Omental fat pad (tissue), 4 donors: ENCODE measurements around the gene ZDHHC9. TPM values are rescaled to one million over a fixed set of nuclear protein-coding genes. Genes with fewer than 3 reads are reported as not detected.

Experiments
- ATAC-seq: fragments of 150-250 bp; one replicate; pipeline ENCODE4 v1.9.1; 2016; ENCODE audit warnings: mild to moderate bottlenecking, moderate library complexity; ENCODE audit not compliant: low FRiP score
- DNase-seq: peaks from one replicate; pipeline ENCODE4 v3.0.0-alpha.2; 2019; ENCODE audit warnings: low spot score
- total RNA-seq, 4 donors: library from RNA; depleted of rRNA; stranded (reverse); fragments of >200 nt; gene quantifications; one replicate each; pipeline ENCODE4 v1.1.0, GENCODE V29; 2016
- TF ChIP-seq, protein P1 (sequence below), 3 donors: fragments of 450-650 bp; IDR thresholded peaks; one replicate each; pipeline ENCODE4 v1.5.1; 2016 to 2017; ENCODE audit warnings: antibody characterized with exemption in 3 of 3, mild to moderate bottlenecking in 3 of 3, moderate library complexity in 2 of 3

ZDHHC9 gene
- total RNA-seq, 4 donors from 2014 or later = 29.9 to 58.7 (median 45.2) TPM

DNA sequence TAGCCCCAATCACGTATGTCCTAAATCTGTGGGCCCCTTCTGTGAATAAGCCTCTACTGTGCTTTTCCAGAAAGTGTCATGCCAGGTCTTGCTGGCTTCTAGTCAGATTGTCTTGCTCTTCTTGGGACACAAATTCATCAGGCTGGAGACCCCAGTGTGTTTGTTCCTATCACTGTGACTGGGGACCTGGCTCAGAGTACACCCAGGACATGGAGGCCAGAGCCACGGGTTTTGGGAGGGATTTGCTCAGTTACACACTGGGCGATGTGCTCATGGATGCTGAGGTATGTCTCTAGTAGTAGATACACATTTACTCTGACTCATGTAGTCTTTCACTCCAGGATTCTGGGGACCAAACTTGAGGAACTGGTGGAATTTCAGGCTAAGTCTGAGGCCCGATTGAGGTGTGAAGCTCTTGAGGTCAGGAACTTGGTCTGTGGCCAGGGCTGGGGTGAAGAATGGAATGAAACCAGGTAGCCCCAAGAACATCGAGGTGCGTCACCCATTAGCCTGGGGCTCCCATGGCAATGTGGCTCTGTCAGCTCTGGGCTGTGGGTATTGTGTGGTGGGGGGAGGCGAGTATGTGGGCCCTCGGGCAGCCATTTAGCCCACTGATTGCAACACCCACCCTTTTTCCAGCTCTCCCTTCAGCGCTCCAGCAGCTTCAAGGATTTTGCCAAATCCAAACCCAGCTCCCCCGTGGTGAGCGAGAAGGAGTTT, 56.2 kb downstream of the ZDHHC9 start:
- TF ChIP-seq, protein P1, sequence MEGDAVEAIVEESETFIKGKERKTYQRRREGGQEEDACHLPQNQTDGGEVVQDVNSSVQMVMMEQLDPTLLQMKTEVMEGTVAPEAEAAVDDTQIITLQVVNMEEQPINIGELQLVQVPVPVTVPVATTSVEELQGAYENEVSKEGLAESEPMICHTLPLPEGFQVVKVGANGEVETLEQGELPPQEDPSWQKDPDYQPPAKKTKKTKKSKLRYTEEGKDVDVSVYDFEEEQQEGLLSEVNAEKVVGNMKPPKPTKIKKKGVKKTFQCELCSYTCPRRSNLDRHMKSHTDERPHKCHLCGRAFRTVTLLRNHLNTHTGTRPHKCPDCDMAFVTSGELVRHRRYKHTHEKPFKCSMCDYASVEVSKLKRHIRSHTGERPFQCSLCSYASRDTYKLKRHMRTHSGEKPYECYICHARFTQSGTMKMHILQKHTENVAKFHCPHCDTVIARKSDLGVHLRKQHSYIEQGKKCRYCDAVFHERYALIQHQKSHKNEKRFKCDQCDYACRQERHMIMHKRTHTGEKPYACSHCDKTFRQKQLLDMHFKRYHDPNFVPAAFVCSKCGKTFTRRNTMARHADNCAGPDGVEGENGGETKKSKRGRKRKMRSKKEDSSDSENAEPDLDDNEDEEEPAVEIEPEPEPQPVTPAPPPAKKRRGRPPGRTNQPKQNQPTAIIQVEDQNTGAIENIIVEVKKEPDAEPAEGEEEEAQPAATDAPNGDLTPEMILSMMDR (IDR thresholded peaks at IDR 0.05) = no peak
- ATAC-seq (no peak), DNase-seq (no peak)

DNA sequence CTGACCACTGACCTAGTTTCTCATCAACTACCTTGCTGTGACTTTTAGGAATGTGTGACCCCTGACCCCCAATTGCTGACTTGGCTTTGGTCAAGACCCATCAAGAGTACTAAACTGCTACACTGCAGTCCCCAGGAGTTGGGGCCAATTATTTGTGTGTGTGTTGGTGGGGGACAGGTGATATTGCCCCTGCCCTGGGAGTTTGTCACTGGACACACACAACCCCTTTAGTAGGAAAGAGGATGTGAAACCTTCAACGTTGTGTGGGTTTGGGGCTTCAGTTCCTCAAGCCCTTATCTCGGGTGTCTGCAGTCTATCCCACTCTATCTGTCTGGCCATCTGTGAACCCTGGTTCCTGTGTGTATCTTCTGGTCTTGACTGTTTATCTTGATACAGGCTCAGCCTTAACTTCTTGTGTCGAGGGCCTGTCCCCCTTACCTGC, 57.5 kb downstream of the ZDHHC9 start:
- TF ChIP-seq, protein P1 (IDR thresholded peaks at IDR 0.05) = no peak
- DNase-seq = no peak
- ATAC-seq = no peak

DNA sequence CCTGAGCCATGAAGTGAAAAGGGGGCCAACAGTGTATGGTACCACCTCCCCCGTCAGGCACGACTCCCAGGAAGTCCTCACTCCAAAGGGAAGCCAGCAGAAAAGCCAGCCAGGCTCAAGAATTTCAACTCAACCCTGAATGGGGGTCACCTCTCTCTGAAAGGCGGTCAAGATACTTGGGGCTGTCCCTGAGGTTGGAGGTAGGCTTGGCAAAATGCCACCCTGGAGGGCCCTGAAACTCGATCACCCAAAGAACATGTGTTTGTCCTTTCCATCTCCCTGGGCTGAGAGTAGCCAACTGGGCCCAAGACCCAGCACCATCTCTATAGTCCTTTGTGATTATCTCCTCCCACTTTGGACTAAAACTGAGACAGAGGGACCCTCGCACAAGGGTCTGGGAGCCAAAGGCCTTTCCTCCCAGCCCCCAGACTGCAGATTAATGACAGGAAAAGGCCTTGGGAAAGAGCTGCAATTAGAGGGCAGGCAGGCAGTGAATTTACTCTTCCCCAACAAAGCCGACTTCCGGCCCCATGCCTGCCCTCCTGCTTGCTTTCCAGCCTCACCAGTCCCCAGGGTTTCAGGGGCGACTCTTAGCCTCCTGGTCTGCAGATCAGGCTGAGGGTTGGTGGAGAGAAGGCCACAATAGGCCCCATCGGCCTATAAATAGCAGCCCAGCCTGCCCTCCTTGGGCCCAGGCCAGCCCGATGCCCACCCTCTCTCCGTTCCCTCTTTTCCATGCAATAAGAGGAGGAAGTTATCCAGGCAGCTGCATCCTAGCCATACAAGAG, 58.3 kb downstream of the ZDHHC9 start:
- TF ChIP-seq, protein P1 (IDR thresholded peaks at IDR 0.05) = no peak
- ATAC-seq (no peak), DNase-seq (no peak)

- TF ChIP-seq, protein P1 (IDR thresholded peaks at IDR 0.05) = no peak
- DNase-seq (no peak), ATAC-seq (no peak)
These were observed 59.3 kb downstream of the ZDHHC9 start for GRCh38 chrX:129784371-129784770.

GRCh38 chrX:129783291-129783713, 60.4 kb downstream of the ZDHHC9 start:
- TF ChIP-seq, protein P1 (IDR thresholded peaks at IDR 0.05) = no peak
- DNase-seq (no peak), ATAC-seq (no peak)

GRCh38 chrX:129782706-129783105, 61.0 kb downstream of the ZDHHC9 start:
- ATAC-seq (peak; percentile 25), DNase-seq (no peak)
- TF ChIP-seq, protein P1 (IDR thresholded peaks at IDR 0.05) = no peak
